GM12878 (cell line): ENCODE results near the gene FRAS1. TPM values are rescaled to one million over a fixed set of nuclear protein-coding genes. Genes with fewer than 3 reads are reported as not detected.

Source experiments
- ATAC-seq: fragments of 200-7000 bp; cut with Tn5 transposase; 3 replicates; pipeline ENCODE4 v1.9.1; 2020; ENCODE audit warnings: mild to moderate bottlenecking, moderate library complexity
- BruUV-seq: library from RNA; stranded (reverse); fragments of 400-500 nt; replicated peaks from 2 replicates; lab custom pipeline; 2021; lab: Mats Ljungman, UMichigan
- CTCF ChIA-PET: fragments of 300-600 bp; sonication (Branson Sonifier 250); formaldehyde crosslinking; extraction: SDS; loops from one replicate; lab custom pipeline; 2021; ENCODE audit warnings: inconsistent platforms; lab: Yijun Ruan, JAX
- POLR2A ChIA-PET: fragments of 350-600 bp; formaldehyde crosslinking; extraction: SDS; loops from one replicate; lab custom pipeline; 2021; ENCODE audit warnings: inconsistent platforms; lab: Charles Lee
- RAD21 ChIA-PET: fragments of 300-600 bp; sonication (Branson Sonifier 250); formaldehyde crosslinking; loops from one replicate; lab custom pipeline; 2023; ENCODE audit warnings: antibody characterized with exemption; ENCODE audit not compliant: unreplicated experiment; lab: Charles Lee
- SMC1A ChIA-PET: fragments of 300-600 bp; sonication (Branson Sonifier 250); formaldehyde crosslinking; loops from one replicate; lab custom pipeline; 2023; ENCODE audit not compliant: unreplicated experiment, uncharacterized antibody; lab: Charles Lee
- DNase-seq: peaks from one replicate; pipeline ENCODE4 v3.0.0-alpha.2; 2011; ENCODE audit warnings: low read depth, low spot score
- FAIRE-seq: peaks from 3 replicates; lab custom pipeline; 2011; peaks lifted over from hg19 to GRCh38; lab: Jason Lieb, UNC
- H2AFZ ChIP-seq: 2 replicates; pipeline ENCODE4 v1.6.0; 2011; ENCODE audit warnings: low read depth, low read length, control low read depth; ENCODE audit not compliant: control insufficient read depth
- H3K27ac ChIP-seq: 2 replicates; pipeline ENCODE4 v1.5.1; 2011; ENCODE audit warnings: control low read depth; ENCODE audit not compliant: control insufficient read depth, insufficient read depth
- H3K27me3 ChIP-seq, 2 experiments: replicated peaks in 1 of 2; 2 replicates each; pipeline versions ENCODE4 v1.6.0 to v1.6.1; 2011; ENCODE audit warnings: low read length in 1 of 2; ENCODE audit not compliant: control insufficient read depth in 2 of 2, insufficient read depth in 2 of 2
- H3K36me3 ChIP-seq, 2 experiments: 2 replicates each; pipeline ENCODE4 v1.5.1; 2011; ENCODE audit warnings: low read length in 1 of 2; ENCODE audit not compliant: control insufficient read depth in 2 of 2, insufficient read depth in 2 of 2
- H3K4me1 ChIP-seq: 2 replicates; pipeline ENCODE4 v1.6.1; 2011; ENCODE audit warnings: mild to moderate bottlenecking, low read length, moderate library complexity, mixed read lengths; ENCODE audit not compliant: control insufficient read depth, insufficient read depth
- H3K4me2 ChIP-seq: 2 replicates; pipeline ENCODE4 v1.6.0; 2011; ENCODE audit warnings: control low read depth; ENCODE audit not compliant: control insufficient read depth, insufficient read depth
- H3K4me3 ChIP-seq: fragments of 200-600 bp; sonication (generic); 2 replicates; pipeline ENCODE4 v1.5.1; 2016
- H3K79me2 ChIP-seq: 2 replicates; pipeline ENCODE4 v1.6.0; 2011; ENCODE audit warnings: low read length; ENCODE audit not compliant: control insufficient read depth, insufficient read depth
- H3K9ac ChIP-seq: 2 replicates; pipeline ENCODE4 v1.8.0; 2011; ENCODE audit warnings: low read length, control low read depth, mixed read lengths; ENCODE audit not compliant: control insufficient read depth, insufficient read depth
- H3K9me3 ChIP-seq: replicated peaks from 3 replicates; pipeline ENCODE4 v1.5.1; 2011; ENCODE audit warnings: mild to moderate bottlenecking, low read length; ENCODE audit not compliant: control insufficient read depth, insufficient read depth
- H4K20me1 ChIP-seq: 2 replicates; pipeline ENCODE4 v1.6.0; 2011; ENCODE audit not compliant: control insufficient read depth, insufficient read depth
- ASH2L ChIP-seq: fragments of 300-600, 200-600 bp; sonication (generic); IDR thresholded peaks from 2 replicates; pipeline ENCODE4 v1.6.1; 2017; ENCODE audit warnings: low read depth, mild to moderate bottlenecking, borderline replicate concordance
- BHLHE40 ChIP-seq, 2 experiments: fragments of 450-650 bp in 1 of 2; IDR thresholded peaks; 2 replicates each; pipeline ENCODE4 v1.6.1; 2011 to 2017; ENCODE audit warnings: low read depth in 2 of 2, borderline replicate concordance in 1 of 2, improper control_type of control experiment in 1 of 2, low read length in 1 of 2, mild to moderate bottlenecking in 1 of 2
- DPF2 ChIP-seq: fragments of 450-650 bp; IDR thresholded peaks from 2 replicates; pipeline ENCODE4 v1.6.1; 2017; ENCODE audit warnings: mild to moderate bottlenecking
- EZH2 ChIP-seq: IDR thresholded peaks from 2 replicates; pipeline ENCODE4 v1.6.1; 2012; ENCODE audit warnings: low read depth, mild to moderate bottlenecking, control low read depth, inconsistent platforms, low read length, borderline replicate concordance; ENCODE audit not compliant: control insufficient read depth
- FOXK2 ChIP-seq: fragments of 450-650 bp; IDR thresholded peaks from 2 replicates; pipeline ENCODE4 v1.6.1; 2017; ENCODE audit warnings: mild to moderate bottlenecking, moderate library complexity
- IKZF1 ChIP-seq: fragments of 450-650 bp; conservative IDR thresholded peaks from 2 replicates; pipeline ENCODE4 v1.6.1; 2017; ENCODE audit warnings: antibody characterized with exemption, mild to moderate bottlenecking
- MXI1 ChIP-seq: fragments of 150-350 bp; IDR thresholded peaks from 2 replicates; pipeline ENCODE4 v1.6.1; 2011; ENCODE audit warnings: low read depth, mild to moderate bottlenecking, inconsistent platforms, low read length, improper control_type of control experiment
- NFIC ChIP-seq: IDR thresholded peaks from 2 replicates; pipeline ENCODE4 v1.6.1; 2012; ENCODE audit warnings: low read depth, mild to moderate bottlenecking, inconsistent platforms, low read length, moderate library complexity
- NRF1 ChIP-seq: conservative IDR thresholded peaks from 2 replicates; pipeline ENCODE4 v1.6.1; 2011; ENCODE audit warnings: mild to moderate bottlenecking, low read depth, low read length, improper control_type of control experiment
- PML ChIP-seq: IDR thresholded peaks from 2 replicates; pipeline ENCODE4 v1.6.1; 2012; ENCODE audit warnings: low read length, inconsistent platforms
- RAD21 ChIP-seq: IDR thresholded peaks from 2 replicates; pipeline ENCODE4 v1.6.1; 2011; ENCODE audit warnings: mild to moderate bottlenecking, low read depth, low read length, moderate library complexity; ENCODE audit not compliant: insufficient read depth
- SUZ12 ChIP-seq: fragments of 200-600 bp; sonication (generic); IDR thresholded peaks from one replicate; pipeline ENCODE4 v1.6.1; 2018; ENCODE audit warnings: antibody characterized with exemption, mild to moderate bottlenecking; ENCODE audit not compliant: unreplicated experiment
- YBX1 ChIP-seq: fragments of 450-650 bp; IDR thresholded peaks from 2 replicates; pipeline ENCODE4 v1.6.1; 2016; ENCODE audit warnings: antibody characterized with exemption
- ZNF207 ChIP-seq: fragments of 450-650 bp; IDR thresholded peaks from 2 replicates; pipeline ENCODE4 v1.6.1; 2014; ENCODE audit warnings: antibody characterized with exemption, mild to moderate bottlenecking, borderline replicate concordance
- ZNF274 ChIP-seq: IDR thresholded peaks from one replicate; pipeline ENCODE4 v1.8.0; 2011; ENCODE audit not compliant: insufficient read length, insufficient read depth
- ZZZ3 ChIP-seq: IDR thresholded peaks from 2 replicates; pipeline ENCODE4 v1.6.1; 2011; ENCODE audit warnings: low read depth; ENCODE audit not compliant: control insufficient read depth, insufficient read length
- in situ Hi-C: fragments of 300-500 bp; cut with MboI; formaldehyde crosslinking; loops from 9 replicates; pipeline ENCODE4 v1.14.3; 2018; ENCODE audit warnings: mixed read lengths
- intact Hi-C: fragments of 100-400 bp; cut with micrococcal nuclease; formaldehyde crosslinking; loops from one replicate; pipeline ENCODE4 v1.14.2; 2022; ENCODE audit not compliant: unreplicated experiment
- polyA plus RNA-seq, 11 experiments: library from polyadenylated mRNA; depleted of rRNA in 4 of 11; unstranded in 6 of 11; stranded (reverse) in 5 of 11; fragments of >200 nt; fragmentation: Nextera tagmentation in 4 of 11; fragmentation: Illumina TruSeq in 1 of 11; extraction: Ambion mirVana in 4 of 11; extraction: Trizol in 1 of 11; gene quantifications; 1 replicate in 1 of 11; 2 replicates in 10 of 11; pipeline versions ENCODE4 v1.2.1 to v1.2.3, GENCODE V29; 2011 to 2016; ENCODE audit warnings: inconsistent platforms in 2 of 11, missing spikeins in 2 of 11, low read depth in 1 of 11
- total RNA-seq, 4 experiments: library from RNA; depleted of rRNA in 3 of 4; stranded (reverse); fragments of >200 nt in 3 of 4; fragmentation: Illumina TruSeq in 1 of 4; extraction: Trizol in 1 of 4; gene quantifications; 2 replicates each; pipeline versions ENCODE4 v1.2.1 to v1.2.3, GENCODE V29; 2013 to 2021
- TF ChIP-seq, protein P1 (sequence below): IDR thresholded peaks from 2 replicates; pipeline ENCODE4 v1.6.1; 2011; ENCODE audit warnings: low read depth, mild to moderate bottlenecking, low read length, moderate library complexity, borderline replicate concordance; ENCODE audit errors: extremely low read depth
- TF ChIP-seq, protein P2 (sequence below): fragments of 150-350 bp; IDR thresholded peaks from 2 replicates; pipeline ENCODE4 v1.6.1; 2016; ENCODE audit warnings: low read depth, low read length

FRAS1 gene
- total and polyA plus RNA-seq, 10 of the 15 experiments (the other 5 are each of a cell fraction or from before 2014, with no cell fraction given): 0.08 to 11.7 (median 0.20) TPM

DNA sequence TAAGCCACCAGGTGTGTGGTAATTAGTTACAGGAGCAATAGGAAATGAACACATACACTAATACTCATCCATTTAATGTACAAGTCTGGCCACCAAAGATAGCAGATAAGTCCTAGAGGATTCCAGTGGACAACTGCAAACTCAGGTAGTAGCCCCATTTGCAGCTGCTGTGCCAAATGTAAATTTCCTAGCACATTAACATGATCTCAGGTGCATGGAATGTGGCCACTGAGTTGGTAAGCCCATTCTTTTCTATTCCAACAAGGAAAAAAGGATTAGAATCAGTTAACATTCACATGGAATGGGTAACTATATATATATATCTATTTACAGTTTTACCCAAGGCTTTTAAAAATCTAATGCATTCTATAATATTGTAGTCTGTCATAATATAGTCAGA lies 23.3 kb upstream of the FRAS1 start:
- ChIA-PET RAD21 (no interaction called here), CTCF (no interaction called here)
- TF ChIP-seq DPF2: no peak
- no peak for TF ChIP-seq ZNF274
- no peak for TF ChIP-seq MXI1
- no peak for TF ChIP-seq YBX1
- TF ChIP-seq, protein P1, sequence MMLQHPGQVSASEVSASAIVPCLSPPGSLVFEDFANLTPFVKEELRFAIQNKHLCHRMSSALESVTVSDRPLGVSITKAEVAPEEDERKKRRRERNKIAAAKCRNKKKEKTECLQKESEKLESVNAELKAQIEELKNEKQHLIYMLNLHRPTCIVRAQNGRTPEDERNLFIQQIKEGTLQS: no peak
- no peak for TF ChIP-seq ZZZ3
- no peak for TF ChIP-seq RAD21
- TF ChIP-seq ASH2L: no peak
- TF ChIP-seq NFIC: no peak
- no peak for TF ChIP-seq BHLHE40 (IDR thresholded peaks at IDR 0.05; ENCODE audit: borderline replicate concordance in 1 of 2, low read depth in 2 of 2, low read length in 1 of 2)
- TF ChIP-seq ZNF207: no peak
- no peak for TF ChIP-seq IKZF1
- no peak for TF ChIP-seq PML
- TF ChIP-seq, protein P2, sequence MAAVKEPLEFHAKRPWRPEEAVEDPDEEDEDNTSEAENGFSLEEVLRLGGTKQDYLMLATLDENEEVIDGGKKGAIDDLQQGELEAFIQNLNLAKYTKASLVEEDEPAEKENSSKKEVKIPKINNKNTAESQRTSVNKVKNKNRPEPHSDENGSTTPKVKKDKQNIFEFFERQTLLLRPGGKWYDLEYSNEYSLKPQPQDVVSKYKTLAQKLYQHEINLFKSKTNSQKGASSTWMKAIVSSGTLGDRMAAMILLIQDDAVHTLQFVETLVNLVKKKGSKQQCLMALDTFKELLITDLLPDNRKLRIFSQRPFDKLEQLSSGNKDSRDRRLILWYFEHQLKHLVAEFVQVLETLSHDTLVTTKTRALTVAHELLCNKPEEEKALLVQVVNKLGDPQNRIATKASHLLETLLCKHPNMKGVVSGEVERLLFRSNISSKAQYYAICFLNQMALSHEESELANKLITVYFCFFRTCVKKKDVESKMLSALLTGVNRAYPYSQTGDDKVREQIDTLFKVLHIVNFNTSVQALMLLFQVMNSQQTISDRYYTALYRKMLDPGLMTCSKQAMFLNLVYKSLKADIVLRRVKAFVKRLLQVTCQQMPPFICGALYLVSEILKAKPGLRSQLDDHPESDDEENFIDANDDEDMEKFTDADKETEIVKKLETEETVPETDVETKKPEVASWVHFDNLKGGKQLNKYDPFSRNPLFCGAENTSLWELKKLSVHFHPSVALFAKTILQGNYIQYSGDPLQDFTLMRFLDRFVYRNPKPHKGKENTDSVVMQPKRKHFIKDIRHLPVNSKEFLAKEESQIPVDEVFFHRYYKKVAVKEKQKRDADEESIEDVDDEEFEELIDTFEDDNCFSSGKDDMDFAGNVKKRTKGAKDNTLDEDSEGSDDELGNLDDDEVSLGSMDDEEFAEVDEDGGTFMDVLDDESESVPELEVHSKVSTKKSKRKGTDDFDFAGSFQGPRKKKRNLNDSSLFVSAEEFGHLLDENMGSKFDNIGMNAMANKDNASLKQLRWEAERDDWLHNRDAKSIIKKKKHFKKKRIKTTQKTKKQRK: no peak
- TF ChIP-seq EZH2: no peak
- TF ChIP-seq NRF1: no peak
- no peak for TF ChIP-seq FOXK2
- no peak for TF ChIP-seq SUZ12
- TF ChIP-seq, all 136 proteins: peak for 0
- DNase-seq (no peak), ATAC-seq (no peak), FAIRE-seq (no peak)
- intact Hi-C loops: no loop called here
- ChIA-PET POLR2A (no interaction called here), SMC1A (interaction anchor here (1.0 kb wide), 1 partner anchor 74 kb away, joined by 3 read pairs; no protein-coding TSS in a partner anchor)
- no peaks in the 10 kb centered on the region for H4K20me1 ChIP-seq
- H3K27ac ChIP-seq: no peak overlapping the region
- H3K4me3 ChIP-seq: no peak overlapping the region
- H3K79me2 ChIP-seq: no peaks in the 10 kb centered on the region
- peaks cover 0 to 2% of the 10 kb centered on the region in 2 experiments; a peak in 1 of 4 replicates for H3K27me3 ChIP-seq
- in situ Hi-C loops: no loop called here
- no TSS peak for BruUV-seq
- no peaks in the 10 kb centered on the region for H3K36me3 ChIP-seq
- no peak overlapping the region for H3K4me2 ChIP-seq
- no peak overlapping the region for H3K9ac ChIP-seq
- H2AFZ ChIP-seq: no peak overlapping the region
- H3K4me1 ChIP-seq: no peaks in the 10 kb centered on the region
- H3K9me3 ChIP-seq: no peaks in the 10 kb centered on the region
